ENCODE results near the gene DDX5.

DNA sequence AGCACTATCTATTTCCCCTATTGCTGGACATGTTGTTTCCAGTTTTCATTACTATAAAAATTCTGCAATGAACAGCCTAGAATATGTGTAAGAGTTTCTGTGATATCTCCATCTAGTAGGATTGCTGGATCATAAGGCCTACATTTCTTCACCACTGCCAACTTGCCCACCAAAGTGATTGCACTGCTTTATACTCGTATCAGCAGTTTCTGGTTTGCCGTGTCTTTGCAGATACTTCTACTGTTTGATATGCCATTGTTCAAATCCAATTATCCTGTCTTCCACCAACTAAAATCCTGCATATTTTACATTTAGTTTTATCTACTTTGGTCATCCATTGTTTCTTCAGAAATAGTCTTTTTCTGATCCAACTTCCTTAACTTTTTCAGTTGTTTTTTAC lies 21.8 kb upstream of the DDX5 start:
- TF ChIP-seq, protein P1, sequence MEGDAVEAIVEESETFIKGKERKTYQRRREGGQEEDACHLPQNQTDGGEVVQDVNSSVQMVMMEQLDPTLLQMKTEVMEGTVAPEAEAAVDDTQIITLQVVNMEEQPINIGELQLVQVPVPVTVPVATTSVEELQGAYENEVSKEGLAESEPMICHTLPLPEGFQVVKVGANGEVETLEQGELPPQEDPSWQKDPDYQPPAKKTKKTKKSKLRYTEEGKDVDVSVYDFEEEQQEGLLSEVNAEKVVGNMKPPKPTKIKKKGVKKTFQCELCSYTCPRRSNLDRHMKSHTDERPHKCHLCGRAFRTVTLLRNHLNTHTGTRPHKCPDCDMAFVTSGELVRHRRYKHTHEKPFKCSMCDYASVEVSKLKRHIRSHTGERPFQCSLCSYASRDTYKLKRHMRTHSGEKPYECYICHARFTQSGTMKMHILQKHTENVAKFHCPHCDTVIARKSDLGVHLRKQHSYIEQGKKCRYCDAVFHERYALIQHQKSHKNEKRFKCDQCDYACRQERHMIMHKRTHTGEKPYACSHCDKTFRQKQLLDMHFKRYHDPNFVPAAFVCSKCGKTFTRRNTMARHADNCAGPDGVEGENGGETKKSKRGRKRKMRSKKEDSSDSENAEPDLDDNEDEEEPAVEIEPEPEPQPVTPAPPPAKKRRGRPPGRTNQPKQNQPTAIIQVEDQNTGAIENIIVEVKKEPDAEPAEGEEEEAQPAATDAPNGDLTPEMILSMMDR (CRISPR knock-in tag; IDR thresholded peaks at IDR 0.05) = no peak
- TF ChIP-seq ZBTB21 (CRISPR knock-in tag; IDR thresholded peaks at IDR 0.05) (no peak), MAFF (IDR thresholded peaks at IDR 0.05; ENCODE audit: low read depth, low read length) (peak; percentile 56; the same call in 1 of the 2 replicates), GFI1 (CRISPR knock-in tag; IDR thresholded peaks at IDR 0.05; ENCODE audit: borderline replicate concordance) (no peak), ZBTB7B (CRISPR knock-in tag; IDR thresholded peaks at IDR 0.05) (no peak), EZH2 (conservative IDR thresholded peaks at IDR 0.05; ENCODE audit: low read depth, low read length) (no peak), ZNF224 (CRISPR knock-in tag; IDR thresholded peaks at IDR 0.05) (no peak), ZNF207 (IDR thresholded peaks at IDR 0.05; ENCODE audit: borderline replicate concordance) (no peak), KDM2A (CRISPR knock-in tag; IDR thresholded peaks at IDR 0.05; ENCODE audit: borderline replicate concordance, low read depth) (no peak), ZNF431 (CRISPR knock-in tag; IDR thresholded peaks at IDR 0.05; ENCODE audit: borderline replicate concordance, low read depth) (no peak)
- TF ChIP-seq, protein P2, sequence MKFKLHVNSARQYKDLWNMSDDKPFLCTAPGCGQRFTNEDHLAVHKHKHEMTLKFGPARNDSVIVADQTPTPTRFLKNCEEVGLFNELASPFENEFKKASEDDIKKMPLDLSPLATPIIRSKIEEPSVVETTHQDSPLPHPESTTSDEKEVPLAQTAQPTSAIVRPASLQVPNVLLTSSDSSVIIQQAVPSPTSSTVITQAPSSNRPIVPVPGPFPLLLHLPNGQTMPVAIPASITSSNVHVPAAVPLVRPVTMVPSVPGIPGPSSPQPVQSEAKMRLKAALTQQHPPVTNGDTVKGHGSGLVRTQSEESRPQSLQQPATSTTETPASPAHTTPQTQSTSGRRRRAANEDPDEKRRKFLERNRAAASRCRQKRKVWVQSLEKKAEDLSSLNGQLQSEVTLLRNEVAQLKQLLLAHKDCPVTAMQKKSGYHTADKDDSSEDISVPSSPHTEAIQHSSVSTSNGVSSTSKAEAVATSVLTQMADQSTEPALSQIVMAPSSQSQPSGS (CRISPR knock-in tag; IDR thresholded peaks at IDR 0.05) = no peak

Data from HepG2 (cell line).